Common myeloid progenitor, CD34-positive (primary cell): ENCODE measurements around the gene MAP4K5.

Experiments
- CTCF ChIA-PET: fragments of 350-600 bp; sonication (Branson Sonifier 250); formaldehyde crosslinking; loops from one replicate; lab custom pipeline; 2021; ENCODE audit warnings: antibody characterized with exemption; lab: Charles Lee
- POLR2A ChIA-PET: fragments of 350-600 bp; sonication (Branson Sonifier 250); formaldehyde crosslinking; loops from one replicate; lab custom pipeline; 2021; ENCODE audit warnings: antibody characterized with exemption; lab: Charles Lee
- DNase-seq, 3 donors: peaks; one replicate each; pipeline versions ENCODE4 v3.0.0 to v3.0.0-alpha.2; 2013
- H3K27ac ChIP-seq, 2 experiments: 1 replicate in 1 of 2; 2 replicates in 1 of 2; pipeline ENCODE4 v1.7.0; 2013; ENCODE audit warnings: inconsistent platforms in 2 of 2, low read length in 2 of 2, mild to moderate bottlenecking in 2 of 2, low read depth in 1 of 2, moderate library complexity in 1 of 2; ENCODE audit not compliant: severe bottlenecking in 2 of 2, insufficient read depth in 1 of 2, poor library complexity in 1 of 2
- H3K27me3 ChIP-seq, 5 experiments: replicated peaks in 2 of 5; 1 replicate in 3 of 5; 2 replicates in 2 of 5; pipeline versions ENCODE4 v1.6.1 to v1.7.0; 2013; ENCODE audit warnings: low read length in 4 of 5, mild to moderate bottlenecking in 2 of 5, moderate library complexity in 2 of 5, inconsistent platforms in 1 of 5; ENCODE audit not compliant: insufficient read depth in 5 of 5, control insufficient read depth in 4 of 5
- H3K36me3 ChIP-seq, 4 experiments: 1 replicate in 2 of 4; 2 replicates in 2 of 4; pipeline versions ENCODE4 v1.6.1 to v1.7.0; 2013; ENCODE audit warnings: low read length in 3 of 4, control low read depth in 1 of 4, mild to moderate bottlenecking in 1 of 4; ENCODE audit not compliant: control insufficient read depth in 4 of 4, insufficient read depth in 4 of 4
- H3K4me1 ChIP-seq, 4 experiments: 1 replicate in 3 of 4; 2 replicates in 1 of 4; pipeline versions ENCODE4 v1.6.1 to v1.7.1; 2013; ENCODE audit warnings: low read length in 3 of 4, mild to moderate bottlenecking in 3 of 4, control low read depth in 1 of 4, inconsistent platforms in 1 of 4, moderate library complexity in 1 of 4; ENCODE audit not compliant: control insufficient read depth in 4 of 4, insufficient read depth in 4 of 4; ENCODE audit errors: control extremely low read depth in 1 of 4
- H3K4me3 ChIP-seq, 7 experiments: 1 replicate in 4 of 7; 2 replicates in 3 of 7; pipeline versions ENCODE4 v1.5.1 to v1.7.0; 2013; ENCODE audit warnings: mild to moderate bottlenecking in 7 of 7, low read length in 6 of 7, moderate library complexity in 6 of 7, inconsistent platforms in 2 of 7, low read depth in 2 of 7, control low read depth in 1 of 7; ENCODE audit not compliant: insufficient read depth in 4 of 7, control insufficient read depth in 1 of 7; ENCODE audit errors: extremely low read depth in 1 of 7
- H3K9me3 ChIP-seq, 5 experiments: 1 replicate in 4 of 5; 2 replicates in 1 of 5; pipeline versions ENCODE4 v1.6.1 to v1.7.1; 2013; ENCODE audit warnings: low read length in 4 of 5, mild to moderate bottlenecking in 2 of 5, inconsistent platforms in 1 of 5, low read depth in 1 of 5, moderate library complexity in 1 of 5; ENCODE audit not compliant: control insufficient read depth in 4 of 5, insufficient read depth in 2 of 5; ENCODE audit errors: control extremely low read depth in 1 of 5
- WGBS: methylation state at CpG from one replicate; pipeline ENCODE4 v1.1.5; 2013; ENCODE audit not compliant: insufficient coverage; 5-methylcytosine and 5-hydroxymethylcytosine counted together

The MAP4K5 gene

DNA sequence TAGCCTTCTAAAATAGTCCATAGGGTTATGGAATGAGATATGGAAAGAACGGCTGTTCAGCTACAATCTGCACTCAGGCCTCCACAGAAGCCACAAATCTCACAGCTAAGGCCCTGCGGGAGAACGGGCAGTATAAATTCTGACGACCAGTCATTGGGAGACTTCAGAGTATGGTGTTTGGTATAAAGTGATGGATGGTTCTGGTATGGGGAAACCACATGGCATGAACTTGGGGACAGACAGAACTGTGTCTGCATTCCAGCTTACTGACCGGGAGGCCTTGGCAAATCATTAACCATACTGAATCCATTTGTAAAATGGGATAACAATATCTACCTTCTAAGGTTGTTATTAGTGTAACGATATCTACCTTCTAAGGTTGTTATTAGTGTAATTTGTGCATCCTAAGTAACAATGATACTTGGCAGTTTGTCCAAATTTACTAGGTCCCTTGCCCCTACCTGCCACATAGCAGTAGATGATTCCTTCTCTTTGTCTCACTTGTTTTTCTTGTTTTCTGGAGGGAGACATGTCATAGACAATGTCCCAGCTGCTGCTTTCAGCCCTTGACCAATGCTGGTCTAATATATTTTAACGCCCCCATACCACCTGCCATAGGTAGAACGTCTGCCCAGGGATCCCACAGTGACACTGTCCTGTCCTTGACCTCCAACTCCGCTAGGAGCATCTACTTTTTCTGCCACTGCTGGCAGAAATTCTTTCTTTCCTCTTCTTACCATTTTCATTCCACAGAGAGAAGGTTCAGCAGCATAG lies 142.5 kb downstream of the MAP4K5 start:
- H3K4me3 ChIP-seq = no peak overlapping the region
- peaks cover 0 to 3% (median 0%) of the 10 kb centered on the region in 4 experiments for H3K36me3 ChIP-seq
- no peak overlapping the region for H3K27ac ChIP-seq
- ChIA-PET CTCF (interaction anchor here (1.2 kb wide), 1 partner anchor 18 kb away, joined by 3 read pairs; no protein-coding TSS in a partner anchor), POLR2A (no interaction called here)
- no peaks in the 10 kb centered on the region for H3K9me3 ChIP-seq
- no peaks in the 10 kb centered on the region for H3K4me1 ChIP-seq
- no peaks in the 10 kb centered on the region for H3K27me3 ChIP-seq
- 94% methylated on average over 4 of the region's 9 CpGs for WGBS
- DNase-seq = no peak

DNA sequence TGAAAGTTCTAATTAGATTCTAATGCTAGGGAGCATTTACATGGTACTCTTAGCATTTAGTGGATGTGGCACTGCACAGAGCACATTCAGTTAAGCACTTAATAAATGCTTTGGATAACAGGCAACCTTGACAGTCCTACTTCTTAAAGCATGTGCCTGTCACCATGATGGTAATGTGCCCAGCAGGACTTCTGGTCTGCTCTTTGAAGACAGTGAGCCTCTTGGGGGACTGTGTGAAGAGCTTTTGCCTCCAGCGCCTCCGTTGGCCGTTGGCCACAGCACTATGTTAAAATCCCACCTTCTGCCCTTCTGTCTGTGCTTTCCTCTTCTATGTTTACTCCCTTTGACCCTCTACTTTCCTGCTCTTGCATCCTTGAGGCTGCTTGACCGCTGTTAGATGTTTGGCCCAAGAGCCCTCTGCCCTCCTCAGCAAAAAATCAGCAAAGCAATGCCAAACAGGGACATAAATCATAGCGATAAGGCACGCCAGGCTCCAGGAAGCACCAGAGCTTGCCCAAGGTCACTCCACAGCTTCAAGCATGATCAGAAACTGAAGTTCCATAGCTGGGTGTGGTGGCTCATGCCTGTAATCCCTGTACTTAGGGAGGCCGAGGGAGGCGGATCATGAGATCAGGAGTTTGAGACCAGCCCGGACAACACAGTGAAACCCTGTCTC lies 144.0 kb downstream of the MAP4K5 start:
- Histone ChIP-seq H3K9me3 (no peaks in the 10 kb centered on the region), H3K27me3 (no peaks in the 10 kb centered on the region), H3K27ac (no peak overlapping the region), H3K4me3 (no peak overlapping the region), H3K36me3 (peaks cover 0 to 3% (median 0%) of the 10 kb centered on the region in 4 experiments), H3K4me1 (no peaks in the 10 kb centered on the region)
- WGBS = 79% methylated on average over 9 of the region's 9 CpGs
- DNase-seq = no peak
- CTCF ChIA-PET = no interaction called here
- POLR2A ChIA-PET = interaction anchor here (0.6 kb wide), 1 partner anchor 98 kb away, joined by 4 read pairs; no protein-coding TSS in a partner anchor

DNA sequence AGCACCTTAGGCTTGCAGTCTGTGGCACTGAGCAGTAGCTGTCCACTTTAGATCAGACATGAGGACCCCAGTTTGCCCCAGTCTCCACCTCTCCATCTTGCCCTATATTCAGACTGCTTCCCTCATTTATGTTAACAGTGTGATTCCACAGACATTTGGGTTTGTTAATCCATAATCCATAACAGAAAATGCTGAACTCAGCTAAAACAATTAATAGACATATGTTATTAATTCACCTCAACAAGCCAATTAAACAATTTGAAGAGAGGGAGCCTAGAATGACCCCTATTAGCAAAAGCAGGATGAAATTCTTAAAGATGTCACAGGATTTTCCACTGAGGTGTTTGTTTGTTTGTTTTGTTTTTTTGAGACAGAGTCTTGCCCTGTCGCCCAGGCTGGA lies 144.8 kb downstream of the MAP4K5 start:
- 100% methylated on average over 1 of the region's 1 CpG for WGBS

GRCh38 chr14:50383618-50384225 lies 148.6 kb downstream of the MAP4K5 start:
- CTCF ChIA-PET = interaction anchor here (1.2 to 1.4 kb wide), 2 partner anchors 10 to 18 kb away, joined by 4 read pairs; no protein-coding TSS in a partner anchor
- POLR2A ChIA-PET = no interaction called here
- H3K36me3 ChIP-seq = peaks cover 0 to 3% (median 0%) of the 10 kb centered on the region in 4 experiments
- DNase-seq = no peak
- H3K4me3 ChIP-seq = no peak overlapping the region
- H3K27me3 ChIP-seq = no peaks in the 10 kb centered on the region
- WGBS = 100% methylated on average over 1 of the region's 3 CpGs
- no peaks in the 10 kb centered on the region for H3K9me3 ChIP-seq
- no peaks in the 10 kb centered on the region for H3K4me1 ChIP-seq
- H3K27ac ChIP-seq = no peak overlapping the region

More for the DNA sequence above, 144.8 kb downstream of the MAP4K5 start:
- Histone ChIP-seq H3K9me3 (no peaks in the 10 kb centered on the region), H3K4me1 (no peaks in the 10 kb centered on the region), H3K36me3 (peaks cover 0 to 3% (median 0%) of the 10 kb centered on the region in 4 experiments), H3K27me3 (no peaks in the 10 kb centered on the region), H3K27ac (no peak overlapping the region), H3K4me3 (no peak overlapping the region)
- no peak for DNase-seq
- ChIA-PET POLR2A (no interaction called here), CTCF (no interaction called here)

DNA sequence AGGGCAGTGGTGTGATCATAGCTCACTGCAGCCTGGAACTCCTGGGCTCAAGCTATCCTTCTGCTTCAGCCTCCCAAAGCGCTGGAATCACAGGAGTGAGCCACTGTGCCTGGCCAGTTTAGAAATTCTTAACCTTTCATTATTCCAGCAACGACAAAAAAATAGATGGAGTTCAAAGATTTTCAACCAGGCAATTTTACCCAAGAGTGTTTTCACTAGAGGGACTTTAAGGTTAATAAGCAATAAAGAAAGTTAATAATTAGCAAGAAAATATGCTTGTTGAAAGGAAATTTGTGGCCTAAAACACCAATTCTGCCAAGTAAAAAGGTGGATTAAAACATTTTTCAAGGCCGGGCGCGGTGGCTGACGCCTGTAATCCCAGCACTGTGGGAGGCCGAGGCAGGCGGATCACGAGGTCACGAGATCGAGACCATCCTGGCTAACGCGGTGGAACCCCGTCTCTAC lies 150.5 kb downstream of the MAP4K5 start:
- Histone ChIP-seq H3K9me3 (no peaks in the 10 kb centered on the region), H3K4me1 (no peaks in the 10 kb centered on the region), H3K27me3 (no peaks in the 10 kb centered on the region), H3K36me3 (peaks cover 0 to 7% (median 0%) of the 10 kb centered on the region in 4 experiments), H3K4me3 (no peak overlapping the region), H3K27ac (no peak overlapping the region)
- DNase-seq = no peak
- CTCF ChIA-PET = no interaction called here
- WGBS = 93% methylated on average over 9 of the region's 14 CpGs
- POLR2A ChIA-PET = no interaction called here

DNA sequence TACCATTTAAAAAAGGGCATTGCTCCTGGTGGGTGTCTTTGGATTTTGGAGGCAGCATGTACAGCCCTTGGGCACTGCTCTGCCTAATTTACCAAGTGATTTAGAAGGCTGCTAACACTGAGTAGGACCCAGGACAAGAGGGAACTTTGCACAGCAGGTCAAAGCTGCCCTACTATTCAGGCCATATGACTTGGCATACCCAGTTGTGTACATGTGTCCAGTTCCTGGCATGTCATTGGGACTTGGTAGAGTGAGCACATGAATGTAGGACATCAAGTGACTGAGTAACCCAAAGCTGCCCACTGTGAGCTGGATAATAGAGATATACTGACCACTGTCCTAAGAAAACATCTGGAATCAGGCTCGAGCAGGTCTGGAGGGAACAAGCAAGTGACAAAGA lies 151.4 kb downstream of the MAP4K5 start:
- H3K4me3 ChIP-seq = no peak overlapping the region
- DNase-seq = no peak
- WGBS = no CpG with 5 or more reads among the region's 1 CpG
- H3K27ac ChIP-seq = no peak overlapping the region
- no peaks in the 10 kb centered on the region for H3K27me3 ChIP-seq
- no peaks in the 10 kb centered on the region for H3K9me3 ChIP-seq
- no peaks in the 10 kb centered on the region for H3K4me1 ChIP-seq
- ChIA-PET CTCF (no interaction called here), POLR2A (no interaction called here)
- peaks cover 0 to 7% (median 0%) of the 10 kb centered on the region in 4 experiments for H3K36me3 ChIP-seq
